Epidermal melanocyte (primary cell): ENCODE data around the gene ABHD1.
"Not testable (repeated sequence)": the region's sequence is repeated elsewhere in the genome, so short reads cannot be mapped to it uniquely, and the experiment has no call there.

Experiments
- DNase-seq: peaks from one replicate; pipeline ENCODE4 v3.0.0; 2011; ENCODE audit warnings: low spot score; ENCODE audit not compliant: insufficient read length

Gene ABHD1

GRCh38 chr2:27123302-27124150, at the start of gene ABHD1:
Gene ABHD1, plus strand, starts transcription at chr2:27123815. Its CDS starts 134 bp downstream, at chr2:27123949.
- peak; percentile 54 for DNase-seq

- no peak for DNase-seq
Measured at GRCh38 chr2:27074738-27075565, 48.7 kb upstream of the ABHD1 start.

- not testable (repeated sequence) for DNase-seq
Measured at GRCh38 chr2:27075566-27075871, 48.1 kb upstream of the ABHD1 start.

GRCh38 chr2:27076323-27076722, 47.3 kb upstream of the ABHD1 start:
- no peak for DNase-seq

- no peak for DNase-seq
Measured at GRCh38 chr2:27077231-27077630, 46.4 kb upstream of the ABHD1 start.

- DNase-seq = peak; percentile 68
Measured at GRCh38 chr2:27078267-27079194, 45.1 kb upstream of the ABHD1 start, which contains the start of gene EMILIN1. Gene EMILIN1, plus strand, starts transcription at chr2:27078615. Its CDS starts 451 bp downstream, at chr2:27079066.

GRCh38 chr2:27079233-27080139, 44.1 kb upstream of the ABHD1 start:
- DNase-seq = no peak

GRCh38 chr2:27080140-27080469, 43.5 kb upstream of the ABHD1 start:
- DNase-seq = no peak

- DNase-seq = no peak
Measured at GRCh38 chr2:27080603-27080936, 43.0 kb upstream of the ABHD1 start.

- DNase-seq = no peak
Measured at GRCh38 chr2:27081984-27082772, 41.4 kb upstream of the ABHD1 start.

GRCh38 chr2:27082773-27083409, 40.7 kb upstream of the ABHD1 start:
- DNase-seq = no peak

- no peak for DNase-seq
Measured at GRCh38 chr2:27083410-27084296, 40.0 kb upstream of the ABHD1 start.

- DNase-seq = no peak
Measured at GRCh38 chr2:27084297-27085061, 39.1 kb upstream of the ABHD1 start.

- DNase-seq = no peak
Measured at GRCh38 chr2:27085062-27085672, 38.4 kb upstream of the ABHD1 start.

GRCh38 chr2:27085673-27086089, 37.9 kb upstream of the ABHD1 start:
- DNase-seq = peak; percentile 64

GRCh38 chr2:27086090-27086723, 37.4 kb upstream of the ABHD1 start:
- DNase-seq = peak; percentile 98
